DND-41 (cell line): Measurements from ENCODE around the gene WNT5B.

Experiments
- CTCF ChIP-seq: IDR thresholded peaks from 2 replicates; pipeline ENCODE4 v1.5.1; 2012; ENCODE audit warnings: borderline replicate concordance, low read length, moderate library complexity, mild to moderate bottlenecking; ENCODE audit not compliant: poor library complexity, severe bottlenecking; ENCODE audit errors: extremely low read depth
- EZH2 ChIP-seq: IDR thresholded peaks from 3 replicates; pipeline ENCODE4 v1.6.1; 2012; ENCODE audit warnings: borderline replicate concordance, low read depth, mild to moderate bottlenecking, moderate library complexity, low read length, inconsistent platforms; ENCODE audit not compliant: severe bottlenecking

- TF ChIP-seq CTCF (no peak), EZH2 (no peak)
These were observed 9.2 kb downstream of the WNT5B start for GRCh38 chr12:1638203-1638602.
